CD4-positive, alpha-beta T cell treated with Interleukin-15 for 1 hour (primary cell): ENCODE data around the gene PATZ1.
"Not testable (repeated sequence)": the region's sequence is repeated elsewhere in the genome, so short reads cannot be mapped to it uniquely, and the experiment has no call there.

Experiments used
- DNase-seq: peaks from one replicate; pipeline ENCODE4 v3.0.0-alpha.2; 2020

PATZ1 gene

GRCh38 chr22:31346255-31346732 is at the start of gene PATZ1:
PATZ1 (minus strand) TSS chr22:31346346; CDS start chr22:31345602, 744 bp downstream.
- peak; percentile 89 for DNase-seq

- no peak for DNase-seq
These were observed 48.2 kb upstream of the PATZ1 start for GRCh38 chr22:31394326-31394725.

- DNase-seq = no peak
These were observed 47.7 kb upstream of the PATZ1 start for GRCh38 chr22:31393893-31394292.

GRCh38 chr22:31378651-31379050 is 32.5 kb upstream of the PATZ1 start:
- not testable (repeated sequence) for DNase-seq

- no peak for DNase-seq
These were observed 32.0 kb upstream of the PATZ1 start for GRCh38 chr22:31378123-31378522.

- no peak for DNase-seq
These were observed 31.5 kb upstream of the PATZ1 start for GRCh38 chr22:31377612-31378011.

GRCh38 chr22:31367426-31367825 is 21.3 kb upstream of the PATZ1 start:
- DNase-seq = no peak

GRCh38 chr22:31363885-31364465 is 17.8 kb upstream of the PATZ1 start:
- no peak for DNase-seq

GRCh38 chr22:31361743-31362142 is 15.6 kb upstream of the PATZ1 start:
- no peak for DNase-seq

GRCh38 chr22:31360029-31360428 is 13.9 kb upstream of the PATZ1 start:
- DNase-seq = no peak

- no peak for DNase-seq
These were observed 8.4 kb upstream of the PATZ1 start for GRCh38 chr22:31354515-31354914.

- no peak for DNase-seq
These were observed 4.3 kb upstream of the PATZ1 start for GRCh38 chr22:31350410-31350863.

- DNase-seq = no peak
These were observed 3.8 kb upstream of the PATZ1 start for GRCh38 chr22:31349960-31350359.

- no peak for DNase-seq
These were observed 2.6 kb upstream of the PATZ1 start for GRCh38 chr22:31348766-31349165.

GRCh38 chr22:31348009-31348337 is 1.8 kb upstream of the PATZ1 start:
- DNase-seq = not testable (repeated sequence)

GRCh38 chr22:31347251-31348008 is 1.3 kb upstream of the PATZ1 start:
- peak; percentile 40 for DNase-seq

GRCh38 chr22:31346733-31347250 is 646 bp upstream of the PATZ1 start:
- no peak for DNase-seq

GRCh38 chr22:31345331-31346254 is 553 bp downstream of the PATZ1 start:
- peak; percentile 89 for DNase-seq

GRCh38 chr22:31344578-31345330 is 1.4 kb downstream of the PATZ1 start:
- DNase-seq = peak; percentile 40

GRCh38 chr22:31344256-31344577 is 1.9 kb downstream of the PATZ1 start:
- DNase-seq = no peak

- DNase-seq = no peak
These were observed 2.6 kb downstream of the PATZ1 start for GRCh38 chr22:31343235-31344191.
